Osteoblast (primary cell): ENCODE measurements around the gene AKR1B15. TPM values are rescaled to one million over a fixed set of nuclear protein-coding genes. Genes with fewer than 3 reads are reported as not detected.

Experiments used
- DNase-seq: peaks from one replicate; pipeline ENCODE4 v3.0.0; 2011; ENCODE audit warnings: low spot score, mixed read lengths; ENCODE audit not compliant: insufficient read length; ENCODE audit errors: missing footprints
- H2AFZ ChIP-seq: 2 replicates; pipeline ENCODE4 v1.6.0; 2011; ENCODE audit warnings: mild to moderate bottlenecking, low read length
- H3K27ac ChIP-seq: 2 replicates; pipeline ENCODE4 v1.5.1; 2011; ENCODE audit warnings: mild to moderate bottlenecking, low read depth, low read length, moderate library complexity
- H3K27me3 ChIP-seq: 2 replicates; pipeline ENCODE4 v1.6.0; 2012; ENCODE audit warnings: mild to moderate bottlenecking, control low read depth, inconsistent platforms, low read length, moderate library complexity; ENCODE audit not compliant: insufficient read depth
- H3K36me3 ChIP-seq: 2 replicates; pipeline ENCODE4 v1.5.1; 2011; ENCODE audit warnings: mild to moderate bottlenecking, low read length, control low read depth, moderate library complexity; ENCODE audit not compliant: insufficient read depth
- H3K4me1 ChIP-seq: 2 replicates; pipeline ENCODE4 v1.5.1; 2011; ENCODE audit warnings: mild to moderate bottlenecking, low read length, control low read depth, moderate library complexity; ENCODE audit not compliant: insufficient read depth
- H3K4me2 ChIP-seq: 2 replicates; pipeline ENCODE4 v1.6.0; 2011; ENCODE audit warnings: mild to moderate bottlenecking, low read length; ENCODE audit not compliant: insufficient read depth
- H3K4me3 ChIP-seq: fragments of 200-600 bp; sonication (generic); 3 replicates; pipeline ENCODE4 v1.5.1; 2012; ENCODE audit warnings: mild to moderate bottlenecking, low read length, inconsistent platforms; ENCODE audit not compliant: insufficient read depth
- H3K79me2 ChIP-seq: 2 replicates; pipeline ENCODE4 v1.6.0; 2012; ENCODE audit warnings: mild to moderate bottlenecking, low read length, control low read depth, inconsistent platforms; ENCODE audit not compliant: insufficient read depth
- H3K9me3 ChIP-seq: 2 replicates; pipeline ENCODE4 v1.5.1; 2011; ENCODE audit warnings: low read depth, low read length, control low read depth
- H4K20me1 ChIP-seq: 2 replicates; pipeline ENCODE4 v1.6.0; 2012; ENCODE audit warnings: mild to moderate bottlenecking, low read length, control low read depth; ENCODE audit not compliant: insufficient read depth
- CTCF ChIP-seq: IDR thresholded peaks from 2 replicates; pipeline ENCODE4 v1.5.1; 2011; ENCODE audit warnings: mild to moderate bottlenecking, low read depth, low read length, moderate library complexity; ENCODE audit errors: extremely low read depth
- total RNA-seq: library from RNA; depleted of rRNA; stranded (reverse); fragments of >200 nt; gene quantifications from 2 replicates; pipeline ENCODE4 v1.2.3, GENCODE V29; 2012

AKR1B15 gene
- total RNA-seq, 1 donor: 0.36 TPM

GRCh38 chr7:134547397-134548054 is 1.4 kb upstream of the AKR1B15 start:
- TF ChIP-seq CTCF: peak; percentile 96
- H3K79me2 ChIP-seq: no peaks in the 10 kb centered on the region
- DNase-seq: peak; percentile 71
- no peaks in the 10 kb centered on the region for H4K20me1 ChIP-seq
- peak overlapping the region; percentile 72 for H3K4me3 ChIP-seq
- H3K4me2 ChIP-seq: peak overlapping the region; percentile 89
- H3K4me1 ChIP-seq: peaks cover 12% of the 10 kb centered on the region
- H2AFZ ChIP-seq: peak overlapping the region; percentile 88
- H3K36me3 ChIP-seq: no peaks in the 10 kb centered on the region
- no peaks in the 10 kb centered on the region for H3K9me3 ChIP-seq
- H3K27ac ChIP-seq: peak overlapping the region; percentile 32
- H3K27me3 ChIP-seq: peaks cover 25% of the 10 kb centered on the region

GRCh38 chr7:134549366-134549765 is 456 bp downstream of the AKR1B15 start:
- Histone ChIP-seq H4K20me1 (no peaks in the 10 kb centered on the region), H3K4me1 (peaks cover 12% of the 10 kb centered on the region), H3K27ac (no peak overlapping the region), H3K4me3 (no peak overlapping the region), H3K79me2 (no peaks in the 10 kb centered on the region), H3K4me2 (no peak overlapping the region), H3K36me3 (no peaks in the 10 kb centered on the region), H2AFZ (no peak overlapping the region), H3K9me3 (no peaks in the 10 kb centered on the region), H3K27me3 (peaks cover 15% of the 10 kb centered on the region)
- no peak for TF ChIP-seq CTCF
- DNase-seq: no peak

GRCh38 chr7:134552105-134552504 is 3.2 kb downstream of the AKR1B15 start:
- TF ChIP-seq CTCF: peak; percentile 40
- H4K20me1 ChIP-seq: no peaks in the 10 kb centered on the region
- no peak overlapping the region for H3K27ac ChIP-seq
- H2AFZ ChIP-seq: no peak overlapping the region
- no peaks in the 10 kb centered on the region for H3K36me3 ChIP-seq
- peaks cover 8% of the 10 kb centered on the region for H3K4me1 ChIP-seq
- DNase-seq: no peak
- no peak overlapping the region for H3K4me3 ChIP-seq
- H3K4me2 ChIP-seq: no peak overlapping the region
- peaks cover 10% of the 10 kb centered on the region for H3K27me3 ChIP-seq
- H3K9me3 ChIP-seq: no peaks in the 10 kb centered on the region
- H3K79me2 ChIP-seq: no peaks in the 10 kb centered on the region

- no peaks in the 10 kb centered on the region for H3K4me1 ChIP-seq
- H3K9me3 ChIP-seq: no peaks in the 10 kb centered on the region
- no peaks in the 10 kb centered on the region for H4K20me1 ChIP-seq
- H3K36me3 ChIP-seq: no peaks in the 10 kb centered on the region
- H3K79me2 ChIP-seq: no peaks in the 10 kb centered on the region
- TF ChIP-seq CTCF: peak; percentile 37
- no peak overlapping the region for H3K4me2 ChIP-seq
- no peak overlapping the region for H3K4me3 ChIP-seq
- no peak for DNase-seq
- no peak overlapping the region for H3K27ac ChIP-seq
- H3K27me3 ChIP-seq: peaks cover 10% of the 10 kb centered on the region
- peak overlapping the region; percentile 37 for H2AFZ ChIP-seq
These were observed 5.1 kb downstream of the AKR1B15 start for GRCh38 chr7:134553976-134554375.
